DMS153 treated with DMSO at 0.1 percent for 48 hours (cell line): ENCODE measurements around the gene EPB41L4A.

Source experiments
- DNase-seq: peaks from one replicate; lab custom pipeline; 2025; ENCODE audit not compliant: unreplicated experiment; lab: John Stamatoyannopoulos, UW

Gene EPB41L4A

DNA sequence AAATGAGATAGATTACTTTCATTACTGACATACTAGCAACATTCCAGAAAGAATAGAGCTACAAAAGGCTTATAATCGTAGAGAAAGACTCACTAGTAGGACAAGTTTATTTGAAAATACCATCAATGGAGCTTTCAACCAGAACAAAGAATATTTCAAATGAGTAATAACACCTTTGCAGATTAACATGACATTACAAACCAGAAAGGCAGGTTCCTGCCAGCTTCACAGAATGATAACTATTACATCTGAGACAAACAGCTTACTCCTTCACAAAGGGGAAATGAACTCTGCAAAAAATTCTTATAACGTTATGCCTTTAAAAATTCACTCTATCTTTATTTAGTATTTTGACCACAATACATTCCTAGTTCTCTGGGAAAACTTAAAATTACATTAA, 103.1 kb downstream of the EPB41L4A start:
- DNase-seq, result no peak

DNA sequence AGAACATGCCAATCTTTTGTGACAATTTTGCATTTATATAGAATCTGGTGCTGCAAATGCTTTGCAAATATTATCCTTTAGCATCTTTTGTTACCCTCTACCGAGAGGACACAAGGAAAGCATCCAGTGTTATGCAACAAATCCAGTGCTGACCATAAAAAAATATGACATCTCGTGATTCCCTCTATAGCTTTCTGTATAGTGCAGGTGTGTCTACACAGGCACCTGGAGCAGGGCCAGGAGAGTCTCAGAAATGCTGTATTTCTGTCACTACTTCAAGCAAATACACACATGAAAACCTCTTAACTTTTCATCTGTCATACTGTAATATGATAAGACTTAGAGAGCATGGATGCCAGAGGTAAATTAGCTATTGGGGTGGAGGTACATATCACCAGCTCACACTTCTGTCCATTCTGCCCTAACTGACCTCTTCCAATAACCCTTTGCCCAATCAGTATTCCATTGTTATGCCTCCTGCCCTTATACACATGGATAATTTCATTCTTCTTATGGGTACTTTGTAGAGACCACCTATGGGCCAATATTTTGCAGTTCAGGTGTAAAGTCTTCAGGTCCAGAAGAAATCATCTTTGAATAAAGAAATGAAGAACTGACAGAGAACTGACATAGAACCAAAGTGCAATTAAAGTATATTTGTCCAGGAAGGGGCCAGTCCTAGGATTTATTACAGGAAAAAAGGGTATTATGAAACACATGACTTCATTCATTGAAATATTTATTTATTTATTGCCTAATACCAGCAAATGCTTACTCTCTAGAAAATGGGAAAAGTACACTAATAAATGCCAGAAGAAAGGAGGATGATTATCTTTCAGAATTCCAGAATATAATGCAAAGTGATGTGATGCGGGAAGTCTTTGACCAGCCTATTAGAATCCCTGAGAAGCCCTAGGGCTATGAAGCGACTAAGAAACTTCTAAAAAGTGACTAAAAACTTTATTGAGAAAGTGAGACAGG, 106.5 kb downstream of the EPB41L4A start:
- DNase-seq, result no peak

DNA sequence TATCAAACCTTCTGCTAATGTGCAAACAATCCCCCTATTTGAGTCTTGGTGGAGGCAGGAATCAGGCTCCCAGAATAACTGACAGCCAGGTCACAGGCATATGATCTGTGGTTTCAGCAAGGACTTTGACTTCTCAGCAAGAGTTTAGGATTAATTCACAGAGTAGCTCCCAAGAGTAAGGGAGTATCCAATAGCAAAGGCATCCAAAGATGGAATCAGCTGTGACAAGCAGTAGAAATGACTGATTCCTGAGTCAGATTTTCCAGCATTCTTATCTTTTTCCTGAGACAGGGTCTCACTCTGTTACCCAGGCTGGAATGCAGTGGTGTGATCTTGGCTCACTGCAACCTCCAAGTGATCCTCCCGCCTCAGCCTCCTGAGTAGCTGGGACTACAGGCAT, 108.3 kb downstream of the EPB41L4A start:
- DNase-seq, result no peak

DNA sequence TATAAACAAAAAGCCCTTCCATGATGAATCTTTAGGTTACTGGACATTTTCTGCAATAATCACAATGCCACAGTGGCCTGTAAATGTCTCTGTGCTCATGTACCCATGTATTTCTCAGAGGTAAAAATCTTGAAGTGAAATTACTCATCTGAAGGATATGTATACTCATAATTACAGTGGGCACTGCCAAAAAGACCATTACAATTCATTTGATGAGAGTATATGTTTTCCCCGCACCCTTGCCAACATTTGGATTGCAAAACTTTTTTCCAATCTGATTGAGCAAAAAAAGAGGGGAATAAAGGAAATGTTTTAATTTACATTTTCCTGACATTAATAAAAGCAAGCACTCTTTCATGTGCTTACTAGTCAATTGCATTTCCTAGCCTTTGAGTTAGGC, 110.5 kb downstream of the EPB41L4A start:
- DNase-seq, result no peak

DNA sequence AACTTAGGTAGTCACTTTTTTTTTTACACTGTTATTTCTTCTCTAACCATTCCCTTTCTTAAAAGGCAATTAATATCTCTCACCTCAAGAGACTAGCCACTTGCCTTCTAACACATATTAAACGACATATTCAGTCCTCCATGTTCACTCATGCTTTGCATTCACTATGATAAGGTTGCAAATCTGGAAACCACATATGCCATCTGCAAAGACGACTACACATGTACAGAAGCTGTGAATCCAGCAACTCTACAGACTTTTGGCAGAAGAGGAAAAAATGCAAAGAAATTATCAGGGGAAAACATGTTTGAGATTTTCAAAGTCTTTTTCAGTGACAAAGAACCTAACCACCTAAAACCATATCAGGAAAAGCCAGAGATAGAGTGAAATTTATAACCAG, 112.1 kb downstream of the EPB41L4A start:
- no peak for DNase-seq

DNA sequence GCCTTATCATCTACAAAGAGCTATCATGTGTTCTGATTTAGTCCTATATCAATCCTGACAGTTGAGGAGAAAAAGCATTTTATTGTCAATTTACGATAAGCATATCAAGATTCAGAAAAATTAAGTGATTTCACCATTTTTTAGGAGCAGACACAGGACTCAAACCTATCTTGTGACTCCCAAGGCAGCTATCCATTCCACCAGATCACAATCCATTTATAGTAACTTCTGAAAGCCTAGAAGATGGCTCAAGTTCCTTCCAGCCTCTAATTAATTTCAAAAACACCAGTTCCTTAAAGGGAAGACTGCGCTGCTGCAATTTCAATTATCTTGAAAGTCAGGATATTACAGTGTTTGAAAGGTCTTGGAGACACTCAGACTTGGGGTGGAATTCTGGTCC, 114.3 kb downstream of the EPB41L4A start:
- no peak for DNase-seq

DNA sequence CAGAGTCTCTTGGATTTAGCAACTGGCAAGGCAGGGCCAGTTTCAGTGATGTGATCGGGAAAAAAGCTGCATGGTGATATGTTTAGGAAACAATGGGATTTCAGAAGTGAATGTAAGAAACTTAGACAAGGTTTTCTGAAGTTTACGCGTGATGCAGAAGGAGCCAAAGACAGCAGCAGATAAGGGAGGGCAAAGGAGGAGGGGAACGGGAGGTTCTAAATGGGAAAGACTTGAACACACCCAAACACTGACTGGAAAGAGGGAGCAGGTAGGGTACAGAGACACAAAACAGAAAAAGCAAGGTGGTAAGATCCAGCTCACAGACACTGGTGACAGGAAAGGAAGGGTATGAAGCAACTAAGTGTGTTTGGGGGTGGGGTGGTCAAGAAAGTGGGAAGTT, 115.4 kb downstream of the EPB41L4A start:
- no peak for DNase-seq

DNA sequence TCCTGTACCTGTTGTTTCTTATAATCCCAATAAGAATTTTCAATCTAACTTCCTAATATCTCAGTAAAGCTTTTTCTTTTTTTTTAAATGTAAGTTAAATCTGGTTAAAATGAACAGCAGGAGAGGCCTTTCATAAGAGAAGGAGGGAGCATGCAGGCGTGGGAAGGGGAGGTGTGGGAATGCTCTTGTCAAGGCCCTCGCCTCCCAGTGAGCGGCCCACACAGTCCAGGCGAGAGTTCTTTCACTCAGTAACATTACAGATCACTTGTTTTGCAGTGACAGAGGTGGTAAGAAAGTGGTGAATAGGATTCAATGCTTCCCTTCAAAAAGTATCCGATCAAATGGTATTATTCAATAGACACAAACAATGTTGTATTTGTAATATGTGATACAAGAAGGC, 125.0 kb downstream of the EPB41L4A start:
- DNase-seq, result no peak

DNA sequence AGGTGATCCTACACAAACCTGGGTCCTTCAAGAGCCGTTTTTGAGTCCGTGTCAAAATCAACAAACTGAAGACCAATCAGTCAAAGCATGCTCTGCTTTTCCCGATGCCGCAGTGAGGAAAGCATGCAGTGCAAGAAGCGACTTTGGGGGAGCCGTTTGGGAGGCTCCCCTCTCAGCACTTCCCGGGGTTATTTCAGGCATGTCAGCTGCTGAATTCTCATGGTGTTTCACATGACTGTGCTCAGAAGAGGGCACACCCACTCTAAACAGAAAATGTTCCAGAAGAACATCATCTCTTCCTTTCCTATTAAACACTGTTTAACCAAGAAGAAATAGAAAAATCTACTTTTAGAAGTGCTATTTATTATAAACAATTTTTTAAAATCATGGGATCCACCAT, 125.5 kb downstream of the EPB41L4A start:
- no peak for DNase-seq

DNA sequence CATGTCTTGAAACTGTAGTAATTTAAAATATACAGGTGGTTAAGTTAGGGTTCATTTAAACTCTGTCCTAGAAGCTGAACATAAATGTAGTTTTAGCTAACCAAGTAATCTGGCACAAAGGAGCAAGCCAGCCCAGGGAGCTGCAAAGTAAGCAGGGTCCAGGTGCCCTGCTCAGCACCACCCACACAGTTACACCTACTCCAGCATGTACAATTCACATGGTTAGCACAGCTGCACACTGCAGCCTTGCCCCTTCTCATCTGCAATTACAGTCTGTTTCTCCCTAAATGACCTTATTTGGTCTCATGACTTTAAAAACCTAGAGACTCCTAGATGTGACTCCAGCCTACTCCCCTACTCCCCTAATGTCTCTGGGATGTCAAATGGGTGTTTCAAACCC, 128.4 kb downstream of the EPB41L4A start:
- DNase-seq, result no peak

DNA sequence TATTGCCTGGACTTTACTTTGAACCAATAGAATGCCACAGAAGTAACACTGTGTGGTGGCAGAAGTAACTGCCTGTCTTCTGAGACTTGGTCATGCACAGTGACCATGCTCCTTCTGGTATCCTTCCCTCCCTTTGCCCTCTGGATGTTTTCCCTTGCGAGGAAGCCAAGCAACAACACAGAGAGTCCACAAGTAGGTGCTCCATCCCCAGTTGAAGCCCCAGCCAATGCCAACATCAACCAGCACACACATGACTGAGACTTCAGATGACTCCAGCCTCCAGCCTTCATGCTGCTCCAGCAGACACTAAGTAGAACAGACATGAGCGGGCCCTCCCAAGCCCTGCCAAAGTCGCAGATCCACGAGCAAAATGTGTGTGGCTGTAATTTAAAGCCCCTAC, 129.6 kb downstream of the EPB41L4A start:
- no peak for DNase-seq

DNA sequence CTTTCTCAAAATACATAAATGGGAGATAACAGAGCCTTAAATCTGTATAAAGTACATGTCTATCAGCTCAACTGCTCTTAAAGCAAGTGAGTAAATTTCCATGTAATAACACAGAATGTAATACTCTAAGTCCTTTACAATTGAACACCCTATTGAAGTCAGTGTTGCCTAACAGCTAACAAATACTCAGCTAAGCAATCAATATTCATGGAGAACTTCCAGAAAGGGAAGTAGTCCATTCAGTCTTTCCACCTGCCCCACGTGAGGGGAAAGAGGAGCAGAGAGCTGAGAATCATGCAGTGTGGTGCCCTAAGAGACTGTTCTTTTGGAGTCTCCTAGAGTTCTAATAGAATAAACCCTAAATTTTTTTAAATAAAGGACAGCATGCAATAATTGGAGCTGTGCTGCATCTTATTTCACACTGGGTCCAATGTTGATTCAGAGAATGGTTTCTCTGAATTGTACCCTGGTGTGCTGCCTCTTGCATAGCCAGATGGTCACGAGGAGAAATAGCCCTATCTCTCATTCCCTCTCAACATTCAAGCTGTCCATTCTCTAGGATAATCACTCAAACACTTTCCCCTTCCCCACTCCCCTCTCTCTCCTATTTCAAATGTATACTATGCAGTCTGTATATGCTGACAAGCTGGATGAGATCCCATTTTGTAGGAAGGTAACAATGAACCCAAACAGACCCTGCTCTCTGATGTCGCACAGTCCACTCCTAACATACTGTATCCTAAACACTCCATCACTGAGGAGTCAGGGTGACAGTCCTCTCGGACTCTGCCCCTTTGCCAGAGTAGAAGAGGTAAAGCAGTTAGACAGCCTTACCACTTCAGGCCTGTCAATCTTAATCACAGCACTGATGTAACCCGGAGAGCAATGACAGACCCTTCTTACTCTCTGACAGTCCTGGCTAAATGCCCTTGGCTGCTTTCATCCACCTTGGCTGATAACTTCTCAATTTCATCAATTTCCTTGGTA, 134.8 kb downstream of the EPB41L4A start:
- DNase-seq, result no peak

DNA sequence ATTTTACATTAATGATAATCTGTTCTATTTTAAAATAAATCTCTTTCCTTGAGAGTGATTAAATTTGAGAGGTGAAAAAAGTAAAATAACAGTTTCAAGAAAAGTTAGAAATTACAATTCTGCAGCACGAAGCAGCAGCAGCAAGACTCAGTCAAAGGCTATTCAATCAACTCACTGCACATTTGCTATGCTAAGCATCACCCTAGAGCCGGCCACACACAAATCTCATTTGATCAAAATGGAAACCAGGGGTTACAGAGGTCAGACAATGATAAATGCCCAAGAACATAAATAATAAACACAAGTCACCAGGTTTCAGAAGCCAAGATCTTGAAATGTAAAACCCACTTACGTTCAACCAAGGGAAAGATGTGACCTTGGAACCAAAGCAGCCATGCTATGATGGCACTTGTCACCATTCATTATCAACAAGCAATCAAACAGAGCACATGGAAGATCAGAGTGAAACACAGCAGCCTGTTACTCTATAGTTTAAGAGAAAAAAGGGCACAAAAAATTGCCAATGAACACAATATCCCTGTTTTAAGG, 136.0 kb downstream of the EPB41L4A start:
- no peak for DNase-seq

DNA sequence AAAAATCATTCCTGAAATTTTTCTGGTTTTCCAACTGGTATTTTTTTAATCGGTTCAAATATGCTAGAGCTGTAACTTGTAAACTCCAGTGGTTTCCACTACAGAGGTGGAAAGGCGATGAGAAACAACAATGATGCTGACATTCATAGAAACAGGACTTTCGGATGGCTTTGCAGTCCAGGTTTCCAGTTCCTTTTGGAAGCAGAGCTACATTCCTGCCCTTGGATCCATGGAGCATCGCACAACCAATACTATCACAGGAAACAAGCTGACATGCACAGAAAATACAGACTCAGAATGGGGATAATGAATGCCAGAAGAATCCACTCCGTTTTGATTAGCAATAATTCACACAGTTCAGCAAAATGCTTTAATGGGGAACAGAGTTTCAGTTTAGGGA, 140.0 kb downstream of the EPB41L4A start:
- DNase-seq, result no peak

DNA sequence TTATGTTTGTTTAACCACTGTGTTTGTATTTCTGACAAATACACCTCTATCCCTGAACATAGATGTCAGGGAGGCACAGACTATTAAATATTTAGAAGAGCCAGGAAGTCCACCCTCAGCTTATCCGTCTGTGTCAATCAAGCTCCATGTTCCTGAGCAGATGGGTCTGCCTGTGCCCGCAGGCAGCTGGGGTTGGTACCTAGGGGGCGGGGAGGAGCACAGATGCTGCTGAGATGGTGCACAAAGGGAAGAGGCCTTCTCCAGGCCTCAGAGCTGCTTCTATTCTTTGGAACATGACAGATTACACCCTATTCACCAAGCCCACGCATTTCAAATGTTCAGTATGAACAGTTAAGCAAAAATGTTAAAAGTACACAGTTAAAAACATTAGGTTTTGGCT, 142.1 kb downstream of the EPB41L4A start:
- no peak for DNase-seq

DNA sequence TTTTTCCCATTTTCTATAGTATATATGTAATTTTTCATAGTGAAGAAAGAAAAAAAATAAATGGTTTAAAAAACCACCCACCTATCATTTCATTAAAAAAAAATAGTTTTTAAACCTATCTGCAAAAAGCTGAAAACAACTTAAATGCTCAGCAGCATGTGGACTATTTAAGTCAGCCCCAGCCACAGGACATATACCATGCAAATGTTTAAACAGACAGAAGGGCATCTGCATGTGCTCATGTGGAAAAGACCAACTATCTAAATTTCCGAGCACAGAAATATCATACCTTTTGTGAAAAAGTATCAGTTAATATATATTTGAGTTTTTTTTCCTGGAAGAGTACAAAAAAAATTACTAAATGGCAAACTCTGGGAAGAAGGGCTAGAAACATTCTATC, 143.4 kb downstream of the EPB41L4A start:
- no peak for DNase-seq

DNA sequence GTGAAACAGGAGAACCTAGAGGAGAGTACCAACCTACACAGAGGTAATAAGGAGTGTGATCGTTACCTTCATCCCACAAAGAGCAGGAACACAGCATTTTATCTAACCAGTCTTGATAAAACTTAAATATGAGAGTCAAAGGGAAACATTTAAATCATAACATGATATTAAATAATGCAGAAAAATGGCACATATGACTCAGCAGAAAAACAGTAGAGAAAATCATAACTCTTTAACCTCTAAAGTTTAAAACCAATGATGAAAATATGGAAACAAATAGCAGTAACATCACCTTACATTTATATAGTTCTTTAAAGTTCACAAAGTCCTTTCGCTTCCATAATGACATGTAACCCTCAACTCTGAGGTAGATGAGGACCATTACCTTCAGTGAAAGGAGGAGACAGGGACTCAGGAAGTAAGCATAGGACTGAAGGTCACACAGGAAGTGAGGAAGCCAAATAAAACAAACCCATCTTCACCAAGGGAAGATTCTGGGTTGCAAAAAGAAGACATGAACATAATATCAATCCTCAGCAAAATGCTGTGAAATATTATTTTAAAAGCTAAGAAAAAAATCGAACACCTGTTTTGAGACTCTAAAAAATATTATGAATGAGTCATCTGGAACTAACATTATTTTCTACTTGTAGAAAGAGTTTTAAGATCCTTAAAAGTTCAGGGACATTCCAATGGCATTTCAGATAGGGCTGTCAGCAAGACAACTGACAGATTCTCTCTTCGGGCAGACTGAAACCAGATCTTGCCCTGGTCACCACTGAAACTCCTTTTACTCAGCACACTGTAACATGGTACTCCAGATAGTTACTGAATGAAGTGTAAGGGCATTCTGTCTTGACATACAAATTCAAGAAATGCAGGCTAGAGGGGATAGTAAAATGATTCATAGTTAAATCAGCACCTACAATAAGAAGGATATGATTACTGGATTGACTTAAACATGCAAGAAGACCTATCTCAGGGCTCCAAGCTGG, 148.5 kb downstream of the EPB41L4A start:
- no peak for DNase-seq

DNA sequence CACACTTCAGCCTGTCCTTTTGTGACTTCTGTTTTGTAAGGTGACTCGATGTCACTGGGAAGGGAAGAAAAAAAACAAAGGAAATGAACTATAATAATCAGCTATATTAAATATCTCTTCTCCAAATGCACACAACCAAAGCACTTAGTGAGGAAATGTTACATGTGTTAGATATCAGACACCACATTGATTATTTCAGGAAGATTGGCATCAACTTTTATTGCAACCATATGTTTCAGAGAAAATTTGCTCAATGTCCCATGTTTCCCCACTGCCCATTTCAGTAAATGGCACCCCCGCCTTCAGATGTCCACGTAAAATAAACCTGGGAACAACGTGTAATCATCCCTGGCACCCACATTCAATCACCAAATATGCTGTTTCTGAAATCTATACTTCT, 151.8 kb downstream of the EPB41L4A start:
- DNase-seq, result no peak

DNA sequence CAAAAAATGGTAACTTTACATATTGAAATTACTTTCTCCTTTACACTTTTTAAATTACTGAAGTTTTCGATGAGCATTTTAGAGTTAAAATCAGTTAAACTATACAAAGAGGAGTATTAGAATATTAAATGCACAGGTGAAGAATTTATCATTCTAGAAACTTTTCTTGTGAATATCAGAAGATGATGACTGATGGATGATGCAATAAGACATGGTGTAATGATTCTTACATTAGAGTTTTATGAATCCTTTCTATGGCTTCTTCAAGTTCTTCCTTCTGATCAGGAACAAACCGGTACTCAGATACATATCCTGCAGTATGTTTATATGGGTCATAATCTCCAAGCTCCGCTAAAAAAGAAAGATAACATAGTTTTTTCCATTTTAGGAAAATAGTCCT, 154.4 kb downstream of the EPB41L4A start:
- DNase-seq, result no peak

DNA sequence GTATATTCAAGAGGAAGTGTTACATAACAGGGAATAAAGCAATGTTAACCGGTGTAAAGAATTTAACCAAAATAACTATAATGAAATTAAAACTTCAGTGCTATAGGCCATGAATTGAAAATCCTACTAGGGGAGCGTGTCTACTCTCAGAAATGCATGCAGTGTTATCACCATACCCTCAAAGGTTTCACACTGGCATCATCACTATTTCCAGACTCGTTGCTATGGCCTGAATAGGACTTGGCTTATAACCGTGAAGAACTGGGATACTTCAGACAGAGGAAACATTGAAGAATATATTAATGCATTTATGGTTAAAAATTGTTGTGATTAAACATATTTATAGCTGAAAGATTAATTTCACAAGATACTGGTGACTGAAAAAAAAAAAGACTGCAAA, 154.9 kb downstream of the EPB41L4A start:
- no peak for DNase-seq
